Hindlimb muscle (tissue), 1 donor: ENCODE results near the gene NCKAP5L. TPM values are rescaled to one million over a fixed set of nuclear protein-coding genes. Genes with fewer than 3 reads are reported as not detected.

ENCODE experiments used
- DNase-seq: peaks from one replicate; pipeline ENCODE4 v3.0.0-alpha.2; 2013
- polyA plus RNA-seq: library from polyadenylated mRNA; unstranded; fragments of 120-200 nt; gene quantifications from one replicate; pipeline ENCODE4 v1.2.1, GENCODE V29; 2013; ENCODE audit not compliant: insufficient read length

Gene NCKAP5L
- polyA plus RNA-seq, 1 donor, result 56.8 TPM

DNA sequence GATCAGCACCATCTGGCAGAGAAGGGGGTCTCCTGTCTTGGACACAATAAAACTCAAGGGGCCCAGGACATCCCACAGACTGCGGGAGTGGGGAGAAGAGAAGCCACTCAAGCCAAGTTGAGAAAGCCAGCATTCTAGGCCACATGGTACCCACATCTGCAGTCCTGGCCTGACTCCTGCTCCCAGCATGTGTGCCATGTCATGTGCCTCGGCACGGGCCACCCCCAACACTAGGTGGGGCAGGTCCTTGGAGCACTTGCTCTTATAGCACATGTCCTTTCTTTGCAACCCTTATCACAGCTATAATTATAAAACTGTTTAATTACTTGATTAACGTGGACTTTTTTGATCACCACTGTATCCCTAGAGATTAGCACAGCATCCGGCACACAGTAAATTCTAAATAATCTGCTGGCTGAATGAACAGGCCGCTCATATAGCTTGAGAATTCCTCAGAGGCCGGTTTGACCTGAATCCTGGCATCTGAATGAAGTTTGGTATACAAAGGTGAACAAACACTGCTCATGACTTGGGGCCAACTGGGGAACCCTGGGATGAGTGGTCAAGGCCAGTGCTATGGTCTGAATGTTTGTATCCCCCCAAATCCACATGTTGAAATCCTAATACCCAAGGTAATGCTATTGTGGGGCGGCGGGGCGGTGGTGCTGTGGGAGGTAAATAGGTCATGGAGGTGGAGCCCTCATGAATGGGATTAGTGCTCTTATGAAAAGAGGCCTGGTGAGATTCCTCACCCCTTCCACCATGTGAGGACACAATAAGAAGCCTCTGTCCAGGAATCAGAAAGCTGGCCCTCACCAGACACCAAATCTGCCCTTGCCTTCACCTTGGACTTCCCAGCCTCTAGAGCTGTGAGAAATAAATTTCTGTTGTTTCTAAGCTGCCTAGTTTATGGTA lies 6.6 kb downstream of the NCKAP5L start:
- no peak for DNase-seq

DNA sequence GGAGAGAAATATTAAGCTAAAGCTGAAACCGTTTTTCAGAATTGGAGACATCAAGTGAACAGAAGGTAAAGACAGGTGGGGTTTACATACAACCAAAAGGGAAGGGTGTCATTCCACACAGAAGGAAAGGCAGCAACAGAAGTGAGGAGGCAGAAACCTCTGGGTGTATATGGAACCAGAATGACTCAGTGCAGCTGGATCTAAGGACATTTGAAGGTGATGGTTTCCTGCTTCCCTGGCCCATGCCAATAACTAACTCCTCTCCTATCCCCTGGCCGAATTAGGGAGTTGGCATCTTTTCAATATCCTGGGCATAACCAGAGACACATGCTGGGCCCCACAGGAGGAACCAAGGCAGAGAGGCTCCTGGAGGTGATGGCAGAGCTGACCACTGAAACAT lies 8.4 kb downstream of the NCKAP5L start:
- no peak for DNase-seq

DNA sequence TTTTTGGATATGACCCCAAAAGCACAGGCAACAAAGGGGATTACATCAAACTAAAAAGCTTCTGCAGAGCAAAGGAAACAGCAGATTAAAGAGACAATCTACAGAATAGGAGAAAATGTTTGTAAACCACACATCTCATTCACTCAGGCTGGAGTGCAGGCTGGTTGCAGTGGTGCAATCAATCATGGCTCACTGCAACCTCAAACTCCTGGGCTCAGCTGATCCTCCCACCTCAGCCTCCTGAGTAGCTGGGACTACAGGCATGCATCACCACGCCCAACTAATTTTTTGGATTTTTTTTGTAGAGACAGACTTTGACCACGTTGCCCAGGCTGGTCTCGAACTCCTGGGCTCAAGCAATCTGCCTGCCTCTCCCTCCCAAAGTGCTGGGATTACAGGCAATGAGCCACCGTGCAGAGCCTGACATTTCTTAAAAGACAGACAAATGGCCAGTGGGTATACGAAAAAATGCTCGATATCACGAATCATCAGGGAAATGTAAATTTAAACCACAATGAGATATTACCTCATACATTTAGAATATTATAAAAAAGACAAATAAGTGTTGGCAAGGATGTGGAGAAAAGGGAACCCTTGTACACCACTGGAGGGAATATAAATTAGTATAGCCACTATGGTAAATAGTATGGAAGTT lies 9.8 kb downstream of the NCKAP5L start:
- no peak for DNase-seq

DNA sequence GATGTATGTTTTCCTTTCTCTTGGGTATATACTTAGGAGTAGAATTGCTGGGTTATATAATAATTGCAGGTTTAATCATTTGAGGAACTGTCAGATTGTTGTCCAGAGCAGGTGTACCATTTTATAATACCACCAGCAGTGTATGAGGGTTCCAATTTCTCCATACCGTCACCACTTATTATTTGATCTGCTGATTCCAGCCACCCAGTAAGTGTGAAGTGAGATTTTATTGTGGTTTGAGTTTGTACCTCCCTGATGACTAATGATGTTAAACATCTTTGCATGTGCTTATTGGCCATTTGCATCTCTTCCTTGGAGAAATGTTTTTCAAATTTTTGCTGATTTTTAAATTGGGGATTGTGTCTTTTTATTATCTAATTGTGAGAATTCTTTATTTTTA lies 15.1 kb downstream of the NCKAP5L start:
- no peak for DNase-seq

DNA sequence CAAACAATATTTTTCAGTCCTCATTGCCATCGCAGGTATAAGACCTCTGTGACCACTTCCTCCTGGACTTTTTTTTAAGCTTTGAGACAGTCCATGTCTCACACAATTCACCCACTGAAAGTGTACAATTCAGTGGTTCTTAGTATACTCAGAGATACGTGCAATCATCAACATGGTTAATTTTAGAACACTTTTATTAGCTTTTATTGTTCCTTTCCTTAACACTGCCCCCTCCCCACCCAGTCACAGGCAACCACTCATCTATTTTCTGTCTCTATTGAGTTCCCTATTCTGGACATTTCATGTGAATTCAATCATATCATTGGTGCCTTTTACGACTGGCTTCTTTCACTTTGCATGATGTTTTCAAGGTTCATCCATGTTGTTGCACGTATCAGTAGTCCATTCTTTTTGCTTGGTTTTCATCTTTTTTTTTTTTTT lies 16.2 kb downstream of the NCKAP5L start:
- DNase-seq, result no peak

DNA sequence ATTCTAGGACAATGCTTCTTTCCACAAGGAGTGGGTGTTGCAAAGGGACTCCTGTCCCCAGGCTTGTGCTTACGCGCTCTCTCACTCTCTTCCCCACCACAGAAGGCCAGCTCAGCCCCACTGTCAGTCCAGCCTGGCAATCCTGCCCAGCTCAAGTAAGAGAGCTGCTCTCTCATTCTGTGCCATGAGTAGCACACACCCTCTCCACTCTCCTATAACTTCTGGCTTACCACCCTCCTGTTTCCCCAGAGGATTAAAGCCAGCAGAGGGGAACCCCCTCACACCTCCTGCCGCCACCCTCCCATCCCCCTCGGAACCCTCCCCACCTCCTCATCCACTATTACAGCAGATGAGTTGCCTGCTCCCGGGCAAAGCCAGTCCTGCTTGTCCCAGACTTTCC lies 17.1 kb downstream of the NCKAP5L start:
- DNase-seq, result no peak

DNA sequence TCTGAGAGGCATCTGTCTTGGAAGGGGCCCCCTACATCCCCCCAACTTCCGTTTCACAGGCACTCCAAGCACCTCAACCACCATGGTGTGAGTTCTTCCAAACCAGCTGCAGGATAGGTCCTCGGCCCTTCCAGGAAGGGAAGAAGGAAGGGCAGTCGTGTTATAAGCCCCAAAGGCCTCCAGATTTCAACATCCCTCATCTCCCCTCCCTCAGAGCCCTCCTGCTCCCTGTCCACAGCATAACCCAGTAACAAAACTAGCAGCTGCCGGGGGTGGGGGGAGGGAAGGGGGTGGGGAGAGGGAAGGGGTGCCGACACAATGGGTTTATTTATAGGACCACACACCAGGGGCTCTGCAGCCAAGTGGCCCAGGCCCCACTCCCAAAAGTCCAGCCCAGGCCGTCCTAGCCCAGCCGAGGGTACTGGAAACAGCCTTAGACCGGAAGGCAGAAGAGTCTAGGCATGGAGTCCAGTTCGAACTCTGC lies 18.3 kb downstream of the NCKAP5L start:
- no peak for DNase-seq

- DNase-seq, result peak; percentile 68
These were observed 18.8 kb downstream of the NCKAP5L start for GRCh38 chr12:49809381-49809905.

DNA sequence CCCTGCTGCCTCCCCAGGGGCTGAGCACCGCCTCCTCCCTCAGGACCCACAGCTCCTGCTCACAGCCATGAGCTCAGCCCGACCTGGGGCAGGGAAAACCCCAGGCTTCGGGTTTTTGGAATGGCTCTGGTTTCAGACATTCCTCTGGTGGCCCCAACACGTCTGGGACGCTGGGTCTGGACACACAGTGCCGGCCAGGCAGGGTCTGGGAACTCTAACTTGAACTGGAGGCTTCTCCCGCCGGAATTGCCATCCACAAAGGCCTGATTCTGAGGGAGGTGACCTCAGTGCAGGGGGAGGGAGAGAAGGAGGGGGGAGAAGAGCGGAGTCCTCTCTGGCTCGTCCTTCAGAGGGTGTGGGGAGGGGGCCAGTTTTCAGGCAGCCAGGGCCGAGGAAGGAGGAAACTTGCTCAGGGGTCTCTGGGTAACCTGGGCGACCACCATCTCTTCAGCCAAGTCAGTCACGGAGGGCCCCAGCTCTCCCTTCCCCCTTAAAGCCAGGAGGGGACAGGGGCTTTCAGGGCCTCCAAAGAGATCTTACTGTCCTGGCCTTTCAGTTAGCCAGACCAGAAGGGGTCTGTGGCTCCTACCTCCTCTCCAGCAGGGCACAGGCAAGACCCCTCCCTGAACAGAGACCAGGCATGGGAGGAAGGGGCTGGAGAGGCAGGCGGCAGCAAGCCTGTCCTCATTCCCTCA lies 19.4 kb downstream of the NCKAP5L start:
- peak; percentile 58 for DNase-seq

- DNase-seq, result no peak
These were observed 20.1 kb downstream of the NCKAP5L start for GRCh38 chr12:49807991-49808580.

DNA sequence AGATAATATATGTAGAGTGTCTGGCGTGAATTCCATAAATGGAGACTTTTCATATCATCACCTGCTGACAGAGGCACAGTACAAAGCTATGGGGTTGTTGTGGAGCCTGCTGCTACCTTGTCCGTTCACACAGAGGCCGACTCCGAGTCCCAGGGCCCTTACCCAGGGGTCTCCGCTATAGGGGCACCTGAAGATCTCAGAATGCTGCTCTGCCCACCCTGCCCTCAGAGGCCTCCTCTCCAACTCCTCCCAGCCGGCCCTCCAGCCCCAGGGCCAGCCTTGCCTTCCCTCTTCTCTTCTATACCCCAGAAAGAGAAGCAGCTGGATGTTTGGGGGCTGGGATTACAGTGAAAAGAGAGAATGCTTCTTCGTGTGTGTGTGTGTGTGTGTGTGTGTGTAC lies 21.3 kb downstream of the NCKAP5L start:
- DNase-seq, result no peak

DNA sequence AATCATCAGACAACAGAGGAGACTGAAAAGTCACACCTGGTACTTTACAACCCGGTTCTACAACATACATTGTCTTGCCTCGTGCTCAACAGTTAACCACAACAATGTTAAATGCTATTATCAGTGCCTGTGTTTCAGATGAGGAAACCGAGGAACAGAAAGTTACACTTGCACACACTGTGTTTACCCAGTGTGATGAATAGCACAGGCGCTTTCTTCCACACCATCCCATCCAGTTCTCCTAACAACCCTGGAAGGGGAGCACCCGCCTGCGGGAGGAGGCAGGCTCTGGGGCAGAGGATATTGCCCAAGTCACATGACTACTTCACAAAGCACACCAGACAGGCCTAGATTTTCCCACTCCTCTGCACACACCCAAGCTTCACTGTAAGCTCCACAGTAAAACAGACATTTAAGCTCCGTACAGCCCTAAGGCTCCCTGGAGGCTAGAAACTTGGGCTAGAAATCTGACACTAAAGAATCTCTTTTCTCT lies 21.8 kb downstream of the NCKAP5L start:
- DNase-seq, result no peak

- no peak for DNase-seq
These were observed 22.8 kb downstream of the NCKAP5L start for GRCh38 chr12:49805409-49805808.

GRCh38 chr12:49804821-49805220 lies 23.4 kb downstream of the NCKAP5L start:
- DNase-seq, result no peak

GRCh38 chr12:49803693-49804450 lies 24.3 kb downstream of the NCKAP5L start:
- no peak for DNase-seq

GRCh38 chr12:49801141-49802063 lies 26.8 kb downstream of the NCKAP5L start:
- DNase-seq, result no peak

GRCh38 chr12:49800421-49801140 lies 27.6 kb downstream of the NCKAP5L start:
- DNase-seq, result no peak

- DNase-seq, result no peak
These were observed 29.3 kb downstream of the NCKAP5L start for GRCh38 chr12:49798934-49799333.

- no peak for DNase-seq
These were observed 30.0 kb downstream of the NCKAP5L start for GRCh38 chr12:49798248-49798647.

GRCh38 chr12:49797449-49797776 lies 30.8 kb downstream of the NCKAP5L start:
- no peak for DNase-seq
